Lung (tissue), 12 donors: ENCODE measurements around the gene VWA5A. TPM values are rescaled to one million over a fixed set of nuclear protein-coding genes. Genes with fewer than 3 reads are reported as not detected.

Experiments used
- ATAC-seq: fragments of 200-7000 bp; cut with Tn5 transposase; one replicate; pipeline ENCODE4 v1.9.1; 2020; ENCODE audit warnings: moderate number of reproducible peaks; ENCODE audit not compliant: insufficient read depth, low FRiP score
- DNase-seq, 3 donors: peaks; one replicate each; pipeline ENCODE4 v3.0.0-alpha.2; 2013 to 2017
- H3K27ac ChIP-seq, 2 donors: one replicate each; pipeline ENCODE4 v1.5.1; 2013; ENCODE audit warnings: mild to moderate bottlenecking in 2 of 2, moderate library complexity in 2 of 2, control low read depth in 1 of 2, inconsistent platforms in 1 of 2, low read depth in 1 of 2, low read length in 1 of 2
- H3K27me3 ChIP-seq, 3 donors: one replicate each; pipeline ENCODE4 v1.5.1; 2013; ENCODE audit warnings: low read length in 2 of 3; ENCODE audit not compliant: control insufficient read depth in 3 of 3, insufficient read depth in 3 of 3
- H3K36me3 ChIP-seq, 4 donors: one replicate each; pipeline ENCODE4 v1.5.1; 2013; ENCODE audit warnings: low read length in 4 of 4, mild to moderate bottlenecking in 1 of 4, moderate library complexity in 1 of 4; ENCODE audit not compliant: control insufficient read depth in 4 of 4, insufficient read depth in 4 of 4
- H3K4me1 ChIP-seq, 5 donors: one replicate each; pipeline ENCODE4 v1.5.1; 2013; ENCODE audit warnings: low read length in 5 of 5, mild to moderate bottlenecking in 2 of 5, moderate library complexity in 1 of 5; ENCODE audit not compliant: control insufficient read depth in 5 of 5, insufficient read depth in 5 of 5
- H3K4me3 ChIP-seq: one replicate; pipeline ENCODE4 v1.5.1; 2013; ENCODE audit warnings: mild to moderate bottlenecking, control low read depth, moderate library complexity
- H3K9ac ChIP-seq, 2 donors: one replicate each; pipeline ENCODE4 v1.5.1; 2013; ENCODE audit warnings: low read length in 2 of 2, control low read depth in 1 of 2; ENCODE audit not compliant: insufficient read depth in 1 of 2
- H3K9me3 ChIP-seq, 4 donors: one replicate each; pipeline ENCODE4 v1.5.1; 2013; ENCODE audit warnings: low read length in 3 of 4, mild to moderate bottlenecking in 1 of 4, moderate library complexity in 1 of 4; ENCODE audit not compliant: control insufficient read depth in 4 of 4, insufficient read depth in 3 of 4
- CTCF ChIP-seq: IDR thresholded peaks from 2 replicates; pipeline ENCODE4 v1.5.1; 2012; ENCODE audit warnings: mild to moderate bottlenecking; ENCODE audit errors: control extremely low read depth, extremely low read depth
- WGBS, 2 donors: extraction: QIAGEN DNeasy Blood & Tissue Kit; methylation state at CpG; one replicate each; pipeline ENCODE4 v1.1.7; 2013; 5-methylcytosine and 5-hydroxymethylcytosine counted together
- polyA plus RNA-seq, 2 donors: library from polyadenylated mRNA; stranded (reverse); fragments of 200-250 nt; gene quantifications; one replicate each; pipeline ENCODE4 v1.2.1, GENCODE V29; 2013
- total RNA-seq, 2 donors: library from RNA; depleted of rRNA in 1 of 2; stranded (reverse); fragments of >200 nt in 1 of 2; gene quantifications; one replicate each; pipeline ENCODE4 v1.2.1, GENCODE V29; 2014 to 2021
- donor health status: control.
- donor health status: control.
- donor health status: Bipolar disorder and iron deficiency.
- donor health status: healthy.
- donor health status: DM: yes; HTN: yes; CAD: no.

VWA5A gene
- total and polyA plus RNA-seq, 4 donors = 20.7 to 35.8 (median 28.8) TPM

GRCh38 chr11:124193221-124194010 is 78.2 kb downstream of the VWA5A start:
- Histone ChIP-seq H3K36me3 (no peaks in the 10 kb centered on the region), H3K4me1 (peaks cover 0 to 6% (median 0%) of the 10 kb centered on the region in 5 donors), H3K27me3 (no peaks in the 10 kb centered on the region), H3K4me3 (no peak overlapping the region), H3K27ac (no peak overlapping the region), H3K9me3 (peaks cover 0 to 4% (median 0%) of the 10 kb centered on the region in 4 donors), H3K9ac (no peak overlapping the region)
- WGBS, 2 donors = 63 to 70% methylated on average over 6 of the region's 6 CpGs
- no peak for ATAC-seq
- no peak for TF ChIP-seq CTCF
- peak in 2 of 3 donors; percentile 59 to 80 for DNase-seq

- TF ChIP-seq CTCF = no peak
- ATAC-seq = no peak
- peaks cover 0 to 6% (median 0%) of the 10 kb centered on the region in 5 donors for H3K4me1 ChIP-seq
- peaks cover 0 to 4% (median 0%) of the 10 kb centered on the region in 4 donors for H3K9me3 ChIP-seq
- H3K4me3 ChIP-seq = no peak overlapping the region
- DNase-seq = peak in 2 of 3 donors; percentile 11 to 38
- H3K36me3 ChIP-seq = no peaks in the 10 kb centered on the region
- WGBS, 2 donors = 71 to 82% methylated on average over 6 of the region's 6 CpGs
- no peaks in the 10 kb centered on the region for H3K27me3 ChIP-seq
- peak overlapping the region in 1 of 2 donors; percentile 6 for H3K27ac ChIP-seq
- no peak overlapping the region for H3K9ac ChIP-seq
Measured at GRCh38 chr11:124194293-124195188, 79.3 kb downstream of the VWA5A start.

GRCh38 chr11:124195189-124195734 is 80.0 kb downstream of the VWA5A start:
- Histone ChIP-seq H3K27ac (no peak overlapping the region), H3K9me3 (peaks cover 0 to 4% (median 0%) of the 10 kb centered on the region in 4 donors), H3K27me3 (peaks cover 0 to 3% (median 0%) of the 10 kb centered on the region in 3 donors), H3K4me3 (no peak overlapping the region), H3K36me3 (no peaks in the 10 kb centered on the region), H3K4me1 (peaks cover 0 to 6% (median 0%) of the 10 kb centered on the region in 5 donors), H3K9ac (no peak overlapping the region)
- 27 to 45% methylated on average over 4 of the region's 4 CpGs for WGBS, 2 donors
- TF ChIP-seq CTCF = peak; percentile 32
- DNase-seq (peak; percentile 27 to 63 (median 38)), ATAC-seq (peak; percentile 60)

Other genes starting within 250 kb of the VWA5A start
- not detected for gene TMEM225, start 229.8 kb upstream of the VWA5A start, total RNA-seq
- not detected for gene TMEM225, start 229.8 kb upstream of the VWA5A start, polyA plus RNA-seq
- gene OR8D4, start 213.3 kb upstream of the VWA5A start, total RNA-seq = not detected
- gene OR8D4, start 213.3 kb upstream of the VWA5A start, polyA plus RNA-seq = not detected
- gene OR4D5, start 175.8 kb upstream of the VWA5A start, total RNA-seq = not detected
- not detected for gene OR4D5, start 175.8 kb upstream of the VWA5A start, polyA plus RNA-seq
- gene OR6T1, start 171.6 kb upstream of the VWA5A start, total RNA-seq = not detected
- gene OR6T1, start 171.6 kb upstream of the VWA5A start, polyA plus RNA-seq = not detected
- not detected for gene OR10S1, start 137.7 kb upstream of the VWA5A start, total RNA-seq
- not detected for gene OR10S1, start 137.7 kb upstream of the VWA5A start, polyA plus RNA-seq
- not detected for gene OR10G6, start 120.3 kb upstream of the VWA5A start, total RNA-seq
- not detected for gene OR10G6, start 120.3 kb upstream of the VWA5A start, polyA plus RNA-seq
- gene OR10G4, start 102.5 kb upstream of the VWA5A start, total RNA-seq = not detected
- not detected for gene OR10G4, start 102.5 kb upstream of the VWA5A start, polyA plus RNA-seq
- not detected for gene OR10G9, start 92.4 kb upstream of the VWA5A start, total RNA-seq
- not detected for gene OR10G9, start 92.4 kb upstream of the VWA5A start, polyA plus RNA-seq
- gene OR10G8, start 88.7 kb upstream of the VWA5A start, total RNA-seq = not detected
- not detected for gene OR10G8, start 88.7 kb upstream of the VWA5A start, polyA plus RNA-seq
- not detected for gene OR10G7, start 74.1 kb upstream of the VWA5A start, total RNA-seq
- not detected for gene OR10G7, start 74.1 kb upstream of the VWA5A start, polyA plus RNA-seq
- not detected for gene OR10D3, start 67.9 kb downstream of the VWA5A start, total RNA-seq
- not detected for gene OR10D3, start 67.9 kb downstream of the VWA5A start, polyA plus RNA-seq
- not detected for gene OR8G1, start 125.6 kb downstream of the VWA5A start, total RNA-seq
- not detected for gene OR8G1, start 125.6 kb downstream of the VWA5A start, polyA plus RNA-seq
- under 1 TPM in 1 of 2 donors, not detected in 1; 0.34 TPM for gene OR8G5, start 140.9 kb downstream of the VWA5A start, total RNA-seq
- gene OR8G5, start 140.9 kb downstream of the VWA5A start, polyA plus RNA-seq = under 1 TPM; 0.10 to 0.13 TPM
- gene OR8D1, start 198.5 kb downstream of the VWA5A start, total RNA-seq = not detected
- gene OR8D1, start 198.5 kb downstream of the VWA5A start, polyA plus RNA-seq = not detected
- gene OR8D2, start 204.7 kb downstream of the VWA5A start, total RNA-seq = not detected
- not detected for gene OR8D2, start 204.7 kb downstream of the VWA5A start, polyA plus RNA-seq